ENCODE results near the gene TRIML1.

DNA sequence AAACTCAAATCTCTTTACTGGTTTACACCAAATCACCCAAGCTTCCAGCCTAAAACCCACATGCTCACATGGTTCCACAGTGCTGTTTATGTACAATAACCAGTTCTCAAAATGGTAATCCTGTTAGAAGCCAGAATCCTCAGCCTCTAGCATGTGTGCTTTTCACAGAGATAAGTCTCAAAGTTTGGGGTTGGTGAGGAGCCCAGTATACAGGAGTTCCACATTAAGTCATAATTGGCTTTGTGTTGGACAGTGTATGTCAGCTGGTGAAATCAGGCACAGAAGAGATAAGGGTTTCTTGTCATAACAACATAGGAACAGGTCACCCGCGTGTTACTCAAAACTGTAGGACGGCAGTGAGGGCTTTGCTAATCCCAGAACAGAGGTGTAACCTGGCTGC, at the start of gene TRIML1:
- TF ChIP-seq, protein P1, sequence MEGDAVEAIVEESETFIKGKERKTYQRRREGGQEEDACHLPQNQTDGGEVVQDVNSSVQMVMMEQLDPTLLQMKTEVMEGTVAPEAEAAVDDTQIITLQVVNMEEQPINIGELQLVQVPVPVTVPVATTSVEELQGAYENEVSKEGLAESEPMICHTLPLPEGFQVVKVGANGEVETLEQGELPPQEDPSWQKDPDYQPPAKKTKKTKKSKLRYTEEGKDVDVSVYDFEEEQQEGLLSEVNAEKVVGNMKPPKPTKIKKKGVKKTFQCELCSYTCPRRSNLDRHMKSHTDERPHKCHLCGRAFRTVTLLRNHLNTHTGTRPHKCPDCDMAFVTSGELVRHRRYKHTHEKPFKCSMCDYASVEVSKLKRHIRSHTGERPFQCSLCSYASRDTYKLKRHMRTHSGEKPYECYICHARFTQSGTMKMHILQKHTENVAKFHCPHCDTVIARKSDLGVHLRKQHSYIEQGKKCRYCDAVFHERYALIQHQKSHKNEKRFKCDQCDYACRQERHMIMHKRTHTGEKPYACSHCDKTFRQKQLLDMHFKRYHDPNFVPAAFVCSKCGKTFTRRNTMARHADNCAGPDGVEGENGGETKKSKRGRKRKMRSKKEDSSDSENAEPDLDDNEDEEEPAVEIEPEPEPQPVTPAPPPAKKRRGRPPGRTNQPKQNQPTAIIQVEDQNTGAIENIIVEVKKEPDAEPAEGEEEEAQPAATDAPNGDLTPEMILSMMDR (IDR thresholded peaks at IDR 0.05; ENCODE audit: borderline replicate concordance, extremely low read depth, low read length, poor library complexity, severe bottlenecking): no peak
- no peak for TF ChIP-seq EZH2 (IDR thresholded peaks at IDR 0.05; ENCODE audit: borderline replicate concordance, low read depth, low read length, severe bottlenecking)

Data from DND-41 (cell line).